ENCODE measurements around the gene INO80E. TPM values are rescaled to one million over a fixed set of nuclear protein-coding genes. Genes with fewer than 3 reads are reported as not detected.
A peak's percentile ranks its signal among the peaks of the same experiment; 100 is the strongest.

Gene INO80E
- total and polyA plus RNA-seq, 9 donors, result 23.8 to 81.6 (median 55.5) TPM

GRCh38 chr16:29996766-29997250 is 767 bp downstream of the INO80E start:
- Histone ChIP-seq H3K9me3 (no peaks in the 10 kb centered on the region), H3K4me3 (peak overlapping the region; percentile 51), H3K36me3 (no peaks in the 10 kb centered on the region), H3K27me3 (no peaks in the 10 kb centered on the region), H3K4me1 (ENCODE audit: insufficient read depth) (peaks cover 3% of the 10 kb centered on the region), H3K27ac (no peak overlapping the region)
- WGBS, 3 donors, result 19 to 25% (median 21%) methylated on average over 9 of the region's 9 CpGs
- intact Hi-C loops (cut with DNase I), result no loop called here
- DNase-seq, result no peak
- TF ChIP-seq POLR2A (IDR thresholded peaks at IDR 0.05) (no peak), EP300 (IDR thresholded peaks at IDR 0.05) (no peak), CTCF (IDR thresholded peaks at IDR 0.05) (no peak)

- Histone ChIP-seq H3K27me3 (no peaks in the 10 kb centered on the region), H3K9me3 (no peaks in the 10 kb centered on the region), H3K4me1 (ENCODE audit: insufficient read depth) (peaks cover 3% of the 10 kb centered on the region), H3K36me3 (no peaks in the 10 kb centered on the region), H3K4me3 (no peak overlapping the region), H3K27ac (no peak overlapping the region)
- no peak for DNase-seq
- intact Hi-C loops (cut with DNase I), result loop anchor here in 2 of 4 donors (5.0 to 10.0 kb wide), 4 partner anchors 72 to 195 kb away; partner anchors contain the start of genes KCTD13 (in 2 of the 2), CDIPT (in 1 of the 2) and MAZ (in 1 of the 2)
- WGBS, 3 donors, result 87 to 90% (median 89%) methylated on average over 6 of the region's 6 CpGs
- TF ChIP-seq POLR2A (IDR thresholded peaks at IDR 0.05), result no peak
- no peak for TF ChIP-seq CTCF (IDR thresholded peaks at IDR 0.05)
- no peak for TF ChIP-seq EP300 (IDR thresholded peaks at IDR 0.05)
Observed at GRCh38 chr16:29999605-30000004, 3.6 kb downstream of the INO80E start.

- intact Hi-C loops (cut with DNase I), result loop anchor here in 2 of 4 donors (5.0 to 10.0 kb wide), 4 partner anchors 74 to 196 kb away; partner anchors contain the start of genes KCTD13 (in 2 of the 2), CDIPT (in 1 of the 2) and MAZ (in 1 of the 2)
- no peak overlapping the region for H3K4me3 ChIP-seq
- no peak for DNase-seq
- H3K27me3 ChIP-seq, result no peaks in the 10 kb centered on the region
- H3K36me3 ChIP-seq, result no peaks in the 10 kb centered on the region
- TF ChIP-seq CTCF (IDR thresholded peaks at IDR 0.05) (no peak), EP300 (IDR thresholded peaks at IDR 0.05) (no peak), POLR2A (IDR thresholded peaks at IDR 0.05) (no peak)
- H3K9me3 ChIP-seq, result no peaks in the 10 kb centered on the region
- 77 to 80% (median 77%) methylated on average over 33 of the region's 33 CpGs for WGBS, 3 donors
- H3K27ac ChIP-seq, result no peak overlapping the region
- H3K4me1 ChIP-seq (ENCODE audit: insufficient read depth), result peaks cover 5% of the 10 kb centered on the region
Observed at GRCh38 chr16:30000735-30001631, 4.9 kb downstream of the INO80E start.

- DNase-seq, result no peak
- Histone ChIP-seq H3K27ac (no peak overlapping the region), H3K27me3 (no peaks in the 10 kb centered on the region), H3K4me1 (ENCODE audit: insufficient read depth) (peaks cover 2% of the 10 kb centered on the region), H3K9me3 (no peaks in the 10 kb centered on the region), H3K4me3 (no peak overlapping the region), H3K36me3 (no peaks in the 10 kb centered on the region)
- intact Hi-C loops (cut with DNase I), result loop anchor here in 2 of 4 donors (5.0 to 10.0 kb wide), 4 partner anchors 75 to 198 kb away; partner anchors contain the start of genes KCTD13 (in 2 of the 2), CDIPT (in 1 of the 2) and MAZ (in 1 of the 2)
- TF ChIP-seq POLR2A (IDR thresholded peaks at IDR 0.05) (no peak), CTCF (IDR thresholded peaks at IDR 0.05) (no peak), EP300 (IDR thresholded peaks at IDR 0.05) (no peak)
- 74 to 75% (median 74%) methylated on average over 19 of the region's 19 CpGs for WGBS, 3 donors
Observed at GRCh38 chr16:30002614-30003346, 6.7 kb downstream of the INO80E start.

Data from ovary (tissue), 9 donors.